ENCODE measurements around the gene KRTAP4-9.
"Not testable (repeated sequence)": the region's sequence is repeated elsewhere in the genome, so short reads cannot be mapped to it uniquely, and the experiment has no call there.

The KRTAP4-9 gene

GRCh38 chr17:41105347-41105746 is at the start of gene KRTAP4-9:
Gene KRTAP4-9 (plus strand): TSS chr17:41105389. CDS start chr17:41105389, 0 bp downstream.
- DNase-seq (ENCODE audit: low read depth), result not testable (repeated sequence)

DNA sequence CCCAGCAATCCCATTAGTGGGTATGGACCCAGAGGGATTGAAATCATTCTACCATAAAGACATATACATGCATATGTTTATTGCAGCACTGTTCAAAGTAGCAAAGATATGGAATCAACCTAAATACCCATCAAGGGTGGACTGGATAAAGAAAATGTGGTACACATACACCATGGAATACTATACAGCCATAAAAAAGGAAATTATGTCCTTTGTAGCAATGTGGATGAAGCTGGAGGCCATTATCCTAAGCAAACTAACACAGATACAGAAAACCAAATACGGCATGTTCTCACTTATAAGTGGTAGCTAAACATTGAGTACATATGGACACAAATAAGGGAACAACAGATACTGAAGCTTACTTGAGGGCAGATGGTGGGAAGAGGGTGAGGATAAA is 47.6 kb upstream of the KRTAP4-9 start:
- no peak for DNase-seq (ENCODE audit: low read depth)

- no peak for DNase-seq (ENCODE audit: low read depth)
These were observed 46.4 kb upstream of the KRTAP4-9 start for GRCh38 chr17:41058741-41059140.

DNA sequence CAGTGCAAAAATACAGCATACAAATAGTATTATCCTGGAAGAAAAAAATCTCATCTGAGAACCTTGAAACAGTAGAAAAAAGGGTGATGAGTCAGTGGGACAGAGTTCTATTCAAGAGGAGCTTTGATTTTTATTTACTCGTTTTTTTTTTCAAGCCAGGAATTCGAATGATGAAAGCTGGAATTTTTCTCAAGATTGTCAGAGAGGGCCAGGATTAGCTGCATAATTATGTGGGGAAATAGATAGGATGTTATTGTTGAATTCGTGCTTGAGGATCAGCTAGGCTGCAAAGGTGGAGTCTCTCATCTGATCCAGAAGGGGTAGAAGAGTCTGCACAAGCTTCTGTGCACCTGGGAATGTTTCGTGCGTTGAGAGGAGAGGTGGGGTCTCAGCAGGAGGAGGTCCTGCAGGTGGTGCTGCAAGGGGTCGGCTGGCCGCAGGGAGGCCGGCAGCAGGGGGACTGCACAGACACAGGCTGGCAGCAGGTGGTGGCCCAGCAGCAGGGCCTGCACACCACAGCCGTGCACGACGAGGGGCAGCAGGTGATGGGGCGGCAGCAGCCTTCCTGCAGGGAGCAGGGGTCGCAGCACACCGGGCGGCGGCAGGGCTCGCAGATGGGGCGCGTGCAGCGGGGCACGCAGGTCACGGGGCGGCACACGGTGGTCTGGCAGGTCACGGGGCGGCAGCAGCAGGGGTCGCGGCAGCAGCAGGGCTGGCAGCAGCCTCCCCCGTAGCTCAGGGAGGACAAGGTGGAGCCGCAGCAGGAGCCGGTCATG is 45.7 kb upstream of the KRTAP4-9 start:
- DNase-seq (ENCODE audit: low read depth), result not testable (repeated sequence)

GRCh38 chr17:41060052-41060604 is 45.1 kb upstream of the KRTAP4-9 start, which contains the start of gene KRTAP2-3:
Gene KRTAP2-3 (minus strand): TSS chr17:41060114. CDS start chr17:41060050, 64 bp downstream.
- no peak for DNase-seq (ENCODE audit: low read depth)

GRCh38 chr17:41061964-41062363 is 43.2 kb upstream of the KRTAP4-9 start:
- no peak for DNase-seq (ENCODE audit: low read depth)

DNA sequence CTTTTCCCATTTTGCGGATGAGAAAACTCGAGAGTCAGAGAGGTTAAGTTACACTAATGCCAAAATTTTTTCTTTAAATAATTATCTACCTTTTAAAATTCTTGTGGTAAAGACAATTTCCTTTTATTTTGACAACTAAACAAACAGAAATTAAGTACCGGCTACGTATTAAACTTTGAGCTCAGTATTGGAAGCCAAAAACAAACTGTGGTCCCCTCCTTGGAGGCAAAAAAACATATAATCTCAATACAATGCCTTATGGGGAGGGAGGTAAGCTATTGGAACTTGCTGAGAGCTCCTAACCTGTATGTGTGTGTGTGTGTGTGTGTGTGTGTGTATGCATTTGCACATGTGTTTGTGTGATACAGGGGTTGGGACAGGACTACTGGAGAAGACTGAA is 41.7 kb upstream of the KRTAP4-9 start:
- no peak for DNase-seq (ENCODE audit: low read depth)

DNA sequence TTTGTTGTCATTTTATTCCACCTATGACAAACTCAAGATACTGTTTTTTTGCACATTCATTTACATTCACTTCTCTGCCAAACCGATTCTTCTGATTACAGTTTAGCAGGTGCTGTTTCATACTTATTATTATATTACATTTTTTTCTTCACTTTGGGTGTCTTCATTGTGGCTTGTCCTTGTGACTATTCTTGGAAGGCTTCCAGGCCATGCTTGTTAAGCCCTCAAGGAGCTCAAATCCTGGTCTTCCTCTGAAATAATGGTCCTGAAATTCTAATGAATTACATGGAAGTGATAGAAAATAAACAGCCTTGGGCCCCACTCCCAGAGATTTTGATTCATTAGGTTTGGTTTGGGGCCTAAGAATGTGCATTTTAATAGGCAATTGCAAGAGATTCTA is 40.9 kb upstream of the KRTAP4-9 start:
- DNase-seq (ENCODE audit: low read depth), result no peak

GRCh38 chr17:41065016-41065689 is 40.0 kb upstream of the KRTAP4-9 start:
- not testable (repeated sequence) for DNase-seq (ENCODE audit: low read depth)

DNA sequence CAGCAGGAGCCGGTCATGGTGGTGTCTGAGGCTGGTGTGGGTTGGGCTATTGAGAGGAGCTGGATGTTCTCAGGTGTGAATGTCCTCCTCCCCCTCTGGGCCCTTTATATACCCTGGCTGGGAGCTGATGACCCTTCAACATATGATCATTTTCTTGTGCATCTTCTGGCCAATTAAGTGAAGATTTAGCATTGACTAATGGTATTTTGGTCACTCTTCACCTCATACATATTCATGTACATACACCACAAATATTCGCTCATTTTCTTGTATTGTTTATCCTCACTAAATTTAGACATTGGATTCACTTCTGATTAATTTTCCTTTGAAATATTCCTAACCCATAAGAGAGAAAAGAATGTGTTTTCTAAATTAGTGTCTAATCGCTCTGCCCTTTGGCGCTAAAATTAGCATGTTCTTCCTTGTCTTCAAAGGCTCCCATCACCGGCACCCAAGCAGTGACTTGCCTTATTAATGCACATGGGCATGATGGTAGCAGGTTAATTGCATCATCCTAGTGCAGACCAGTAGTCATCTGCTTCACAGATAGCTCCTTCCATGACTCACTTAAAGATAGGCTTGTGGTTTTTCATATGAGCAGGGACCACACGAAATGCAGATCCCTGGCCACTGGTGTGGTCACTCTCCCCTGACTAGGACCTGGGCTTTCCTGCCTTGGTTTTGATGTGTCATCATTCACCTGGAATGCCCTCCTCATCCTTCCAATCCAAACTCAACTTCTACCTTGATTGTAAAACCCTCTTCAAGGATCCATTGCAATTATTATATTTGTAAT is 39.2 kb upstream of the KRTAP4-9 start, which contains the start of gene KRTAP2-4:
Gene KRTAP2-4 (minus strand): TSS at position 51 of the 796 bp plus-strand sequence. CDS start 34 bp downstream, at position 17.
- DNase-seq (ENCODE audit: low read depth), result no peak

DNA sequence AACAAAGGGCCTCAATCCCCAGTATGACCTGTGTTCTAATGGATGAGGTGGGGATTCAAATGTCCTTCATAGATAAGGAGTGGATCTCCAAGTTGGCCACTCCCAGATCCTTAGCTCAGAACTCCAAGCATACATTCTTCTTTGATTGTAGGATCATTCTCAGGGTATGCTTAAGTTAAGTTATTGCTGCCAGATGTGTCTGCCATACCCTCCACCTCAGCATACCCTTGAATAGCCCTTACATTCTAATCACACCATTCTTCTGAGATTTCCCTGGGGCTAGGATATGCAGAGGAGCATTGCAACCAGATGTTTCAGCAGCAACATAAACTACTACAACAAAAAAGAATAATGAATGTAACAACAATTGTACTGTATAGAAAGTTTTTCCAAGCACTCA is 37.9 kb upstream of the KRTAP4-9 start:
- no peak for DNase-seq (ENCODE audit: low read depth)

GRCh38 chr17:41069031-41069430 is 36.2 kb upstream of the KRTAP4-9 start:
- no peak for DNase-seq (ENCODE audit: low read depth)

- no peak for DNase-seq (ENCODE audit: low read depth)
These were observed 33.4 kb upstream of the KRTAP4-9 start for GRCh38 chr17:41071606-41072360.

DNA sequence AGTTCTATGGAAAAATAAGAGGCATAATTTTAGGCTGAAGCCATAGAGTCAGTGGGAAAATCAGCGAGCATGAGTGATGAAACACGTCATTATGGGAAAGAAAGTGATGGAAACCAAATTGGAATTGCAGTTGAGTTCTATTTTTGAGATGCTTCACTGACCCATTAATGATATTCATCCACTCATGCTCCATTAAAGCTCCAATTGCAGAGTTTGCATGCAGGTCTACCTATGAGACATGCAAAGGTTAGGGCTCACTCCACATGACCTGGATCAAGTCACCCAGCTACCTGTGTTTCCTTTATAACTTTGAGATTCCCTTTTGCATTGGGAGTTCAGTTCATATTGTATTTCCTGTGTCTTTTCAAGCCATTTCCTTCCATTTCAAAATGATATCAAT is 31.5 kb upstream of the KRTAP4-9 start:
- DNase-seq (ENCODE audit: low read depth), result no peak

DNA sequence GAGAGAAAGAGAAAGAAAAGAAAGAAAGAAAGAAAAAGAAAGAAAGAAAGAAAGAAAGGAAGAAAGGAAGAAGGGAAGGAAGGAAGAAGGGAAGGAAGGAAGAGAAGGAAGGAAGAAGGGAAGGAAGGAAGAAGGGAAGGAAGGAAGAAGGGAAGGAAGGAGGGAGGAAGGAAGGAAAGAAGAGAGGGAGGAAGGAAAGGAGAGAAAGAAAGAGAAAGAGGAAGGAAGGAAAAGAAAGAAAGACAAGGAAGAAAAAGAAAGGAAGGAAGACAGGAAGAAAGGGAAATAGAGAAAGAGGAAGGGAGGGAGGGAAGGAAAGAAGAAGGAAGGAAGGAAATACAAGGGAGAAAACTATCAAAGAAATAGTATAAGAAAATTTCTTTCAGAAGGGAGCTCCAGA is 28.4 kb upstream of the KRTAP4-9 start:
- no peak for DNase-seq (ENCODE audit: low read depth)

GRCh38 chr17:41082626-41083025 is 22.6 kb upstream of the KRTAP4-9 start:
- DNase-seq (ENCODE audit: low read depth), result no peak

GRCh38 chr17:41083427-41083826 is 21.8 kb upstream of the KRTAP4-9 start:
- DNase-seq (ENCODE audit: low read depth), result not testable (repeated sequence)

- DNase-seq (ENCODE audit: low read depth), result not testable (repeated sequence)
These were observed 20.9 kb upstream of the KRTAP4-9 start, which contains the start of gene KRTAP4-7 for GRCh38 chr17:41084100-41084856. Gene KRTAP4-7 (plus strand): TSS chr17:41084150. CDS start chr17:41084207, 57 bp downstream.

DNA sequence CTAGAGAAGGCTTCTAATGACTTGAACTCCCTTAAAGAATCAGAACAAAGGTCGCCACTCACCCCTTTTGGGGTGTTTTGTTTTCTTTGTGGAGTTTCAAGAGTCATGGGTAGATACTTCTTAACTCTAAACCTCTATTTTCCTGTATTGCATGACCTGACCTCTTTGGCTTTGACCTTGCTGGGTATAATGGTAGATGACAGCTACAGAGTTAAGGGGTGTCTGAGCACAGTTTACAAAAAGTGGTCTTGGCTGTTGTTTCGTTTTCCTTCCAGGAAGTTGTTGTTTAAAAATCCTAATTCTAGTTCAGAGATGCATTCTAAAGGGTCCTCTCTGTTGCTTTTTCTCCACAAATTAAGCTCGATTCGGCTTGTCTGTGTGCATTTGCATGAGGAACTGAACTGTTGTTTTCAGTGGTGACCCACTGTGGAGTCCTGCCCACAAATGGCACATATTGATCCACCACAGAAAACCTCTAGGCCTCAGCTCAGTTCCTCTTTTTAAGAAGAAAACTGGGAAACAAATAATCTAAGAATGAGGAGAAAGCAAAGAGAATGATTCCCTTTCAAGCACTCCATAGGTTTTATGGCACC is 16.3 kb upstream of the KRTAP4-9 start:
- not testable (repeated sequence) for DNase-seq (ENCODE audit: low read depth)

GRCh38 chr17:41096055-41096454 is 9.1 kb upstream of the KRTAP4-9 start:
- no peak for DNase-seq (ENCODE audit: low read depth)

All from stimulated activated CD8-positive, alpha-beta memory T cell treated with anti-CD3 and anti-CD28 coated beads, Interleukin-15, amount 100 ng/mL, for 1 hour (primary cell).